ENCODE results near the gene CTCFL.

DNA sequence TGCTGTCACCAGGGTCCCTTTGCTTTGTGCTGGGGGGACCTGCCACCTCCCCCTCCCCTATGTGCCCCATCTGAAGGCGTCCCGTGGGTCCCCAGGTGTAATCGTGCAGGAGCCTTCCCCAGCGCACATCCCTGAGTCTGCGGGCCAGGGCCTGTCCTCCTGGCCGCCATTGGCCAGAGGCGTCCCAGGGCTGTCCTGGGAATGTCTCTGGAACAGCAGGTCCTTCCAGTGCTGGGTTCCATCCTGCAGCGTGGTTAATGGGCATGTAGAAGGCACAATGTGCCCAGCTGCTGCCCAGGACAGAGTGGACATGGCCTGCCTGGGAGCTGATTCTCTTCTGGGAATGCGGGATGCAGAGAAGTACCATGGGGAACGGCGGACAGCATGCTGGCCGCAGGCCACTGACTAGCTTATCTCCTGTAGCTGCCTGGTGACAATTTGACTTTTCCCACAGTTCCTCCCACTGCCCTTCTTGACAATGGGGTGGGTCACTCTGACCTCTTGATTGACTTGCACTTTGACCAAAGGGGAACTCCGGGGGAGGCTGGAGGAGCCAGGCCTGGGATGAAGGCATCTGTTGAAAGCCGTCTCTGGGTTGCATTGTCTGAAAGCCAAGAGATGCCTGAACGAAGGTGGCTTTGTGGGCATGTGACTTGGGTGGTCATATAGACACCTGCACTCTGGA is 64.0 kb downstream of the CTCFL start:
- TF ChIP-seq, protein P1, sequence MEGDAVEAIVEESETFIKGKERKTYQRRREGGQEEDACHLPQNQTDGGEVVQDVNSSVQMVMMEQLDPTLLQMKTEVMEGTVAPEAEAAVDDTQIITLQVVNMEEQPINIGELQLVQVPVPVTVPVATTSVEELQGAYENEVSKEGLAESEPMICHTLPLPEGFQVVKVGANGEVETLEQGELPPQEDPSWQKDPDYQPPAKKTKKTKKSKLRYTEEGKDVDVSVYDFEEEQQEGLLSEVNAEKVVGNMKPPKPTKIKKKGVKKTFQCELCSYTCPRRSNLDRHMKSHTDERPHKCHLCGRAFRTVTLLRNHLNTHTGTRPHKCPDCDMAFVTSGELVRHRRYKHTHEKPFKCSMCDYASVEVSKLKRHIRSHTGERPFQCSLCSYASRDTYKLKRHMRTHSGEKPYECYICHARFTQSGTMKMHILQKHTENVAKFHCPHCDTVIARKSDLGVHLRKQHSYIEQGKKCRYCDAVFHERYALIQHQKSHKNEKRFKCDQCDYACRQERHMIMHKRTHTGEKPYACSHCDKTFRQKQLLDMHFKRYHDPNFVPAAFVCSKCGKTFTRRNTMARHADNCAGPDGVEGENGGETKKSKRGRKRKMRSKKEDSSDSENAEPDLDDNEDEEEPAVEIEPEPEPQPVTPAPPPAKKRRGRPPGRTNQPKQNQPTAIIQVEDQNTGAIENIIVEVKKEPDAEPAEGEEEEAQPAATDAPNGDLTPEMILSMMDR (IDR thresholded peaks at IDR 0.05; ENCODE audit: low read depth, low read length, poor library complexity, severe bottlenecking) = no peak
- no peak for TF ChIP-seq EZH2phosphoT487 (IDR thresholded peaks at IDR 0.05; ENCODE audit: borderline replicate concordance, low read length)
